ENCODE measurements around the gene ARHGEF12.

DNA sequence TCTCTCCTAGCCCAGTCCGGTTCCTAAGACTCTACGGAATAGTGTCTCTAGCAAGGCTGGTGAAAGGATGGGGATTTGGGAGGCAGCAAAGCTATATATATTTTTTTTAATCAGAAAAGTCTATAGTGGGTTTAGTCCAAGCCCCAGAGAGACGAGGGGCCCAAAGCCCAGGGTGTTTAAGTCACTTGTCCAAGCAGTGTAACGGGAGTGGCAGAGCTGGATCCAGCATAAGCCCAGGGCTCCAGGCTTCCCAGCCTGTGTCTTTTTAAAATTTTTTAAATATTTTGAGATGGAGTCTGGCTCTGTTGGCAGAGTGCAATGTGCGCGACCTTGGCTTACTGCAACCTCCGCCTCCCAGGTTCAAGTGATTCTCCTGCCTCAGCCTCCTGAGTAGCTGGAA is 182.1 kb downstream of the ARHGEF12 start:
- no peak for TF ChIP-seq EZH2 (IDR thresholded peaks at IDR 0.05; ENCODE audit: insufficient read depth, low read length)
- TF ChIP-seq, protein P1, sequence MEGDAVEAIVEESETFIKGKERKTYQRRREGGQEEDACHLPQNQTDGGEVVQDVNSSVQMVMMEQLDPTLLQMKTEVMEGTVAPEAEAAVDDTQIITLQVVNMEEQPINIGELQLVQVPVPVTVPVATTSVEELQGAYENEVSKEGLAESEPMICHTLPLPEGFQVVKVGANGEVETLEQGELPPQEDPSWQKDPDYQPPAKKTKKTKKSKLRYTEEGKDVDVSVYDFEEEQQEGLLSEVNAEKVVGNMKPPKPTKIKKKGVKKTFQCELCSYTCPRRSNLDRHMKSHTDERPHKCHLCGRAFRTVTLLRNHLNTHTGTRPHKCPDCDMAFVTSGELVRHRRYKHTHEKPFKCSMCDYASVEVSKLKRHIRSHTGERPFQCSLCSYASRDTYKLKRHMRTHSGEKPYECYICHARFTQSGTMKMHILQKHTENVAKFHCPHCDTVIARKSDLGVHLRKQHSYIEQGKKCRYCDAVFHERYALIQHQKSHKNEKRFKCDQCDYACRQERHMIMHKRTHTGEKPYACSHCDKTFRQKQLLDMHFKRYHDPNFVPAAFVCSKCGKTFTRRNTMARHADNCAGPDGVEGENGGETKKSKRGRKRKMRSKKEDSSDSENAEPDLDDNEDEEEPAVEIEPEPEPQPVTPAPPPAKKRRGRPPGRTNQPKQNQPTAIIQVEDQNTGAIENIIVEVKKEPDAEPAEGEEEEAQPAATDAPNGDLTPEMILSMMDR (IDR thresholded peaks at IDR 0.05; ENCODE audit: insufficient read depth, low read depth, low read length): no peak
